Jurkat, Clone E6-1 (cell line): ENCODE results near the gene FARP1.

Experiments
- DNase-seq: peaks from one replicate; pipeline ENCODE4 v3.0.0-alpha.2; 2011; ENCODE audit warnings: low read depth, low spot score
- H3K4me3 ChIP-seq: 2 replicates; pipeline ENCODE4 v1.5.1; 2011; ENCODE audit warnings: mild to moderate bottlenecking, low read length, control low read depth, moderate library complexity

FARP1 gene

GRCh38 chr13:98334620-98335205 is 191.8 kb downstream of the FARP1 start:
- DNase-seq = no peak
- H3K4me3 ChIP-seq = no peak overlapping the region

- H3K4me3 ChIP-seq = no peak overlapping the region
Measured at GRCh38 chr13:98335721-98336120, 192.8 kb downstream of the FARP1 start.

GRCh38 chr13:98338310-98338709 is 195.4 kb downstream of the FARP1 start:
- H3K4me3 ChIP-seq = no peak overlapping the region
- no peak for DNase-seq

More at GRCh38 chr13:98335721-98336120, 192.8 kb downstream of the FARP1 start:
- DNase-seq = no peak

GRCh38 chr13:98339684-98340425 is 197.0 kb downstream of the FARP1 start:
- DNase-seq = no peak
- no peak overlapping the region for H3K4me3 ChIP-seq

- H3K4me3 ChIP-seq = no peak overlapping the region
Measured at GRCh38 chr13:98342953-98343352, 200.1 kb downstream of the FARP1 start.

GRCh38 chr13:98343461-98343860 is 200.6 kb downstream of the FARP1 start:
- no peak overlapping the region for H3K4me3 ChIP-seq
- no peak for DNase-seq

More at GRCh38 chr13:98342953-98343352, 200.1 kb downstream of the FARP1 start:
- no peak for DNase-seq

- H3K4me3 ChIP-seq = no peak overlapping the region
- no peak for DNase-seq
Measured at GRCh38 chr13:98344392-98344791, 201.5 kb downstream of the FARP1 start.

- H3K4me3 ChIP-seq = no peak overlapping the region
- DNase-seq = no peak
Measured at GRCh38 chr13:98345107-98345935, 202.4 kb downstream of the FARP1 start.

GRCh38 chr13:98346904-98347636 is 204.2 kb downstream of the FARP1 start:
- H3K4me3 ChIP-seq = no peak overlapping the region
- no peak for DNase-seq

GRCh38 chr13:98347756-98348155 is 204.9 kb downstream of the FARP1 start:
- H3K4me3 ChIP-seq = no peak overlapping the region
- no peak for DNase-seq

- DNase-seq = no peak
- no peak overlapping the region for H3K4me3 ChIP-seq
Measured at GRCh38 chr13:98348466-98349200, 205.7 kb downstream of the FARP1 start.

- H3K4me3 ChIP-seq = no peak overlapping the region
- DNase-seq = no peak
Measured at GRCh38 chr13:98349731-98350305, 206.9 kb downstream of the FARP1 start.

- no peak for DNase-seq
- no peak overlapping the region for H3K4me3 ChIP-seq
Measured at GRCh38 chr13:98350746-98351330, 207.9 kb downstream of the FARP1 start.

GRCh38 chr13:98351636-98352035 is 208.7 kb downstream of the FARP1 start:
- no peak for DNase-seq
- H3K4me3 ChIP-seq = no peak overlapping the region

GRCh38 chr13:98352226-98352625 is 209.3 kb downstream of the FARP1 start:
- H3K4me3 ChIP-seq = no peak overlapping the region
- DNase-seq = no peak

- DNase-seq = no peak
- no peak overlapping the region for H3K4me3 ChIP-seq
Measured at GRCh38 chr13:98353750-98354149, 210.9 kb downstream of the FARP1 start.

- H3K4me3 ChIP-seq = no peak overlapping the region
- no peak for DNase-seq
Measured at GRCh38 chr13:98358937-98359336, 216.0 kb downstream of the FARP1 start.

- no peak for DNase-seq
- no peak overlapping the region for H3K4me3 ChIP-seq
Measured at GRCh38 chr13:98360545-98360944, 217.7 kb downstream of the FARP1 start.
